Endothelial cell of umbilical vein (primary cell): Measurements from ENCODE around the gene NUDT8.

ENCODE experiments used
- CTCF ChIP-seq, 2 donors: IDR thresholded peaks; 1 replicate in 1 of 2; 2 replicates in 1 of 2; pipeline ENCODE4 v1.5.1; 2011; ENCODE audit warnings: low read length in 2 of 2, mild to moderate bottlenecking in 2 of 2, moderate library complexity in 2 of 2, control low read depth in 1 of 2, inconsistent platforms in 1 of 2, low read depth in 1 of 2; ENCODE audit not compliant: insufficient read depth in 1 of 2; ENCODE audit errors: extremely low read depth in 1 of 2
- EZH2 ChIP-seq: IDR thresholded peaks from 2 replicates; pipeline ENCODE4 v1.6.1; 2012; ENCODE audit warnings: borderline replicate concordance, low read depth, mild to moderate bottlenecking, moderate library complexity, low read length, inconsistent platforms; ENCODE audit not compliant: severe bottlenecking
- GATA2 ChIP-seq: IDR thresholded peaks from 2 replicates; pipeline ENCODE4 v1.7.0; 2011; ENCODE audit warnings: low read depth, mild to moderate bottlenecking, moderate library complexity, mixed read lengths, low read length; ENCODE audit not compliant: insufficient read length, insufficient read depth
- POLR2A ChIP-seq: IDR thresholded peaks from 2 replicates; pipeline ENCODE4 v1.6.1; 2012; ENCODE audit warnings: low read depth, mild to moderate bottlenecking, control low read depth, low read length

- TF ChIP-seq CTCF (IDR thresholded peaks at IDR 0.05; ENCODE audit: extremely low read depth in 1 of 2, insufficient read depth in 1 of 2, low read depth in 1 of 2, low read length in 2 of 2) (no peak), POLR2A (no peak), GATA2 (no peak), EZH2 (no peak)
These were observed 48.3 kb downstream of the NUDT8 start for GRCh38 chr11:67581469-67581868.
